ENCODE data around the gene CA10.

DNA sequence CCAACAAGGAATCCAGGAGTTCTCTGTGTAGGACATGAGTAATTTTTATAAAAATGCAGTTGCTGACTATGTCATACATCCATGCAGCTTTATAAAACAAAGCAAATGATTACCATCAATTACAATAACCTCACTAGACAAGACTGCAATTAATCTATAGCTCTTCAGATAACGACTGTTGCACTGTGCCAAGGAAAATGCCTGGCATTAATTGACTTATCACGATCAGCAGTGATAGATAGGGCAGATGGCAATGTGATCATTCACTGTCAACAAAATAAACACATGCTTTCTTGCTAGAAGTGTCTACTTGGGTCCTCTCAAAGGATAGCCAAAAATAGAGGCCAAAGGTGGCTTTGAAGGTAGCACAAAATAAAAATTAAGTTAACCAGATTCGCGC lies 415.0 kb downstream of the CA10 start:
- TF ChIP-seq, protein P1, sequence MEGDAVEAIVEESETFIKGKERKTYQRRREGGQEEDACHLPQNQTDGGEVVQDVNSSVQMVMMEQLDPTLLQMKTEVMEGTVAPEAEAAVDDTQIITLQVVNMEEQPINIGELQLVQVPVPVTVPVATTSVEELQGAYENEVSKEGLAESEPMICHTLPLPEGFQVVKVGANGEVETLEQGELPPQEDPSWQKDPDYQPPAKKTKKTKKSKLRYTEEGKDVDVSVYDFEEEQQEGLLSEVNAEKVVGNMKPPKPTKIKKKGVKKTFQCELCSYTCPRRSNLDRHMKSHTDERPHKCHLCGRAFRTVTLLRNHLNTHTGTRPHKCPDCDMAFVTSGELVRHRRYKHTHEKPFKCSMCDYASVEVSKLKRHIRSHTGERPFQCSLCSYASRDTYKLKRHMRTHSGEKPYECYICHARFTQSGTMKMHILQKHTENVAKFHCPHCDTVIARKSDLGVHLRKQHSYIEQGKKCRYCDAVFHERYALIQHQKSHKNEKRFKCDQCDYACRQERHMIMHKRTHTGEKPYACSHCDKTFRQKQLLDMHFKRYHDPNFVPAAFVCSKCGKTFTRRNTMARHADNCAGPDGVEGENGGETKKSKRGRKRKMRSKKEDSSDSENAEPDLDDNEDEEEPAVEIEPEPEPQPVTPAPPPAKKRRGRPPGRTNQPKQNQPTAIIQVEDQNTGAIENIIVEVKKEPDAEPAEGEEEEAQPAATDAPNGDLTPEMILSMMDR (conservative IDR thresholded peaks at IDR 0.05; ENCODE audit: low read length): no peak
- no peak for TF ChIP-seq EZH2phosphoT487 (IDR thresholded peaks at IDR 0.05; ENCODE audit: borderline replicate concordance)
